Hepatocyte (in vitro differentiated cells): Measurements from ENCODE around the gene CNOT6. TPM values are rescaled to one million over a fixed set of nuclear protein-coding genes. Genes with fewer than 3 reads are reported as not detected.

ENCODE experiments used
- DNase-seq: peaks from one replicate; pipeline ENCODE4 v3.0.0-alpha.2; 2016; ENCODE audit warnings: low spot score
- H2AFZ ChIP-seq: fragments of 200-600 bp; sonication (generic); 2 replicates; pipeline ENCODE4 v1.6.0; 2016; ENCODE audit warnings: antibody characterized with exemption, mild to moderate bottlenecking
- H3K27ac ChIP-seq: fragments of 200-600 bp; sonication (generic); 2 replicates; pipeline ENCODE4 v1.5.1; 2016; ENCODE audit warnings: mild to moderate bottlenecking
- H3K27me3 ChIP-seq: fragments of 200-600 bp; sonication (generic); 2 replicates; pipeline ENCODE4 v1.6.1; 2016
- H3K36me3 ChIP-seq: fragments of 200-600 bp; sonication (generic); replicated peaks from 2 replicates; pipeline ENCODE4 v1.5.1; 2016; ENCODE audit warnings: low read depth; ENCODE audit not compliant: insufficient read depth
- H3K4me1 ChIP-seq: fragments of 200-600 bp; sonication (generic); 2 replicates; pipeline ENCODE4 v1.5.1; 2016; ENCODE audit warnings: mild to moderate bottlenecking, moderate library complexity; ENCODE audit not compliant: insufficient read depth
- H3K4me2 ChIP-seq: fragments of 200-600 bp; sonication (generic); 2 replicates; pipeline ENCODE4 v1.6.0; 2016
- H3K4me3 ChIP-seq: fragments of 200-600 bp; sonication (generic); 2 replicates; pipeline ENCODE4 v1.5.1; 2016; ENCODE audit warnings: mild to moderate bottlenecking
- H3K79me2 ChIP-seq: fragments of 200-600 bp; sonication (generic); 2 replicates; pipeline ENCODE4 v1.6.0; 2017; ENCODE audit warnings: mild to moderate bottlenecking
- H3K9me2 ChIP-seq: fragments of 200-600 bp; sonication (generic); replicated peaks from 2 replicates; pipeline ENCODE4 v1.6.0; 2017; ENCODE audit warnings: mild to moderate bottlenecking; ENCODE audit not compliant: insufficient read depth
- H3K9me3 ChIP-seq: fragments of 200-600 bp; sonication (generic); 2 replicates; pipeline ENCODE4 v1.5.1; 2016; ENCODE audit warnings: low read depth, mild to moderate bottlenecking
- H4K20me1 ChIP-seq: fragments of 200-600 bp; sonication (generic); 2 replicates; pipeline ENCODE4 v1.6.0; 2016; ENCODE audit warnings: mild to moderate bottlenecking; ENCODE audit not compliant: insufficient read depth, poor library complexity, severe bottlenecking
- EZH2 ChIP-seq: fragments of 200-600 bp; sonication (generic); IDR thresholded peaks from 2 replicates; pipeline ENCODE4 v1.6.1; 2016; ENCODE audit warnings: antibody characterized with exemption, mild to moderate bottlenecking, borderline replicate concordance
- EZH2phosphoT487 ChIP-seq: fragments of 200-600 bp; sonication (generic); IDR thresholded peaks from one replicate; pipeline ENCODE4 v1.6.1; 2018; ENCODE audit warnings: antibody characterized with exemption, mild to moderate bottlenecking, low read depth, moderate library complexity; ENCODE audit not compliant: unreplicated experiment, severe bottlenecking
- WGBS: methylation state at CpG from one replicate; pipeline ENCODE4 v1.1.6; 2016; ENCODE audit warnings: low lambda C conversion rate; ENCODE audit errors: missing lambda C conversion rate; 5-methylcytosine and 5-hydroxymethylcytosine counted together
- polyA plus RNA-seq: library from polyadenylated mRNA; unstranded; fragments of >200 nt; fragmentation: Nextera tagmentation; extraction: Ambion mirVana; gene quantifications from 2 replicates; pipeline ENCODE4 v1.2.1, GENCODE V29; 2016
- total RNA-seq: library from RNA; depleted of rRNA; stranded (reverse); fragments of >200 nt; gene quantifications from 2 replicates; pipeline ENCODE4 v1.2.3, GENCODE V29; 2014
- TF ChIP-seq, protein P1 (sequence below): fragments of 200-600 bp; sonication (generic); IDR thresholded peaks from 2 replicates; pipeline ENCODE4 v1.5.1; 2016; ENCODE audit warnings: antibody characterized with exemption, mild to moderate bottlenecking; ENCODE audit not compliant: poor library complexity

CNOT6 gene
- total and polyA plus RNA-seq, 2 experiments from 2014 or later = 12.0 to 24.1 TPM

- no peak overlapping the region for H3K4me3 ChIP-seq
- DNase-seq = no peak
- no peaks in the 10 kb centered on the region for H3K36me3 ChIP-seq
- H2AFZ ChIP-seq = no peak overlapping the region
- H4K20me1 ChIP-seq = peaks cover 7% of the 10 kb centered on the region
- TF ChIP-seq EZH2 (no peak), EZH2phosphoT487 (no peak)
- TF ChIP-seq, protein P1, sequence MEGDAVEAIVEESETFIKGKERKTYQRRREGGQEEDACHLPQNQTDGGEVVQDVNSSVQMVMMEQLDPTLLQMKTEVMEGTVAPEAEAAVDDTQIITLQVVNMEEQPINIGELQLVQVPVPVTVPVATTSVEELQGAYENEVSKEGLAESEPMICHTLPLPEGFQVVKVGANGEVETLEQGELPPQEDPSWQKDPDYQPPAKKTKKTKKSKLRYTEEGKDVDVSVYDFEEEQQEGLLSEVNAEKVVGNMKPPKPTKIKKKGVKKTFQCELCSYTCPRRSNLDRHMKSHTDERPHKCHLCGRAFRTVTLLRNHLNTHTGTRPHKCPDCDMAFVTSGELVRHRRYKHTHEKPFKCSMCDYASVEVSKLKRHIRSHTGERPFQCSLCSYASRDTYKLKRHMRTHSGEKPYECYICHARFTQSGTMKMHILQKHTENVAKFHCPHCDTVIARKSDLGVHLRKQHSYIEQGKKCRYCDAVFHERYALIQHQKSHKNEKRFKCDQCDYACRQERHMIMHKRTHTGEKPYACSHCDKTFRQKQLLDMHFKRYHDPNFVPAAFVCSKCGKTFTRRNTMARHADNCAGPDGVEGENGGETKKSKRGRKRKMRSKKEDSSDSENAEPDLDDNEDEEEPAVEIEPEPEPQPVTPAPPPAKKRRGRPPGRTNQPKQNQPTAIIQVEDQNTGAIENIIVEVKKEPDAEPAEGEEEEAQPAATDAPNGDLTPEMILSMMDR = no peak
- no peaks in the 10 kb centered on the region for H3K4me1 ChIP-seq
- H3K9me3 ChIP-seq = no peaks in the 10 kb centered on the region
- peaks cover 72% of the 10 kb centered on the region for H3K79me2 ChIP-seq
- 100% methylated on average over 1 of the region's 1 CpG for WGBS
- H3K27me3 ChIP-seq = no peaks in the 10 kb centered on the region
- no peak overlapping the region for H3K4me2 ChIP-seq
- no peak overlapping the region for H3K27ac ChIP-seq
- no peaks in the 10 kb centered on the region for H3K9me2 ChIP-seq
Observed at GRCh38 chr5:180533845-180534244, 39.7 kb downstream of the CNOT6 start.

DNA sequence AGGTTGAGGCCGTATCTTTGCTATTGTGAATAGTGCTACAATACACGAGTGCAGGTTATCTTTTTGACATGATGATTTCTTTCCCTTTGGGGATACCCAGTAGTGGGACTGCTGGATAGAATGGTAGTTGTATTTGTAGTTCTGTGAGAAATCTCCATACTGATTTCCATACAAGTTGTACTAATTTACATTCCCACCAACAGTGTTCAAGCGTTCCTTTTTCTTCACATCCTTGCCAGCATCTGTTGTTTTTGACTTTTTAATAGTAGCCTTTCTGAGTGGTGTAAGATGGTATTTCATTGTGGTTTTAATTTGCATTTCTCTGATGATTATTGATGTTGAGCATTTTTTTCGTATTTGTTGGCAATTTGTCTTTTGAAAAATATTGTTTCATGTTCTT is 41.4 kb downstream of the CNOT6 start:
- Histone ChIP-seq H2AFZ (no peak overlapping the region), H3K27me3 (no peaks in the 10 kb centered on the region), H3K9me2 (no peaks in the 10 kb centered on the region), H3K79me2 (peaks cover 71% of the 10 kb centered on the region), H4K20me1 (peaks cover 10% of the 10 kb centered on the region), H3K4me1 (no peaks in the 10 kb centered on the region), H3K27ac (no peak overlapping the region), H3K36me3 (no peaks in the 10 kb centered on the region), H3K9me3 (no peaks in the 10 kb centered on the region), H3K4me2 (no peak overlapping the region), H3K4me3 (no peak overlapping the region)
- TF ChIP-seq EZH2phosphoT487 (no peak), EZH2 (no peak)
- TF ChIP-seq, protein P1 = no peak
- 95% methylated on average over 4 of the region's 4 CpGs for WGBS
- DNase-seq = no peak

- Histone ChIP-seq H3K36me3 (no peaks in the 10 kb centered on the region), H3K27ac (no peak overlapping the region), H3K79me2 (peaks cover 93% of the 10 kb centered on the region), H3K9me2 (no peaks in the 10 kb centered on the region), H4K20me1 (peaks cover 10% of the 10 kb centered on the region), H3K27me3 (no peaks in the 10 kb centered on the region), H3K4me1 (no peaks in the 10 kb centered on the region), H3K4me3 (no peak overlapping the region), H3K9me3 (no peaks in the 10 kb centered on the region), H3K4me2 (no peak overlapping the region), H2AFZ (no peak overlapping the region)
- WGBS = 96% methylated on average over 6 of the region's 6 CpGs
- TF ChIP-seq EZH2phosphoT487 (no peak), EZH2 (no peak)
- TF ChIP-seq, protein P1 = no peak
- no peak for DNase-seq
Observed at GRCh38 chr5:180540050-180540694, 46.0 kb downstream of the CNOT6 start.

GRCh38 chr5:180541710-180542109 is 47.5 kb downstream of the CNOT6 start:
- TF ChIP-seq, protein P1 = no peak
- TF ChIP-seq EZH2 (no peak), EZH2phosphoT487 (no peak)
- no peak overlapping the region for H3K27ac ChIP-seq
- no peaks in the 10 kb centered on the region for H3K36me3 ChIP-seq
- peaks cover 7% of the 10 kb centered on the region for H4K20me1 ChIP-seq
- no peaks in the 10 kb centered on the region for H3K27me3 ChIP-seq
- 96% methylated on average over 9 of the region's 9 CpGs for WGBS
- DNase-seq = no peak
- no peak overlapping the region for H3K4me2 ChIP-seq
- H3K9me2 ChIP-seq = no peaks in the 10 kb centered on the region
- no peak overlapping the region for H2AFZ ChIP-seq
- H3K9me3 ChIP-seq = no peaks in the 10 kb centered on the region
- H3K4me1 ChIP-seq = no peaks in the 10 kb centered on the region
- H3K4me3 ChIP-seq = no peak overlapping the region
- peaks cover 95% of the 10 kb centered on the region for H3K79me2 ChIP-seq
